Melanocyte of skin (primary cell): Measurements from ENCODE around the gene RPL31. TPM values are rescaled to one million over a fixed set of nuclear protein-coding genes. Genes with fewer than 3 reads are reported as not detected.

Experiments
- total RNA-seq, 2 donors: library from RNA; depleted of rRNA; stranded (reverse); fragments of >200 nt; gene quantifications; 2 replicates each; pipeline ENCODE4 v1.2.3, GENCODE V29; 2012

The RPL31 gene
- 100 to 1,000 TPM; 390 to 672 TPM for total RNA-seq

DNA sequence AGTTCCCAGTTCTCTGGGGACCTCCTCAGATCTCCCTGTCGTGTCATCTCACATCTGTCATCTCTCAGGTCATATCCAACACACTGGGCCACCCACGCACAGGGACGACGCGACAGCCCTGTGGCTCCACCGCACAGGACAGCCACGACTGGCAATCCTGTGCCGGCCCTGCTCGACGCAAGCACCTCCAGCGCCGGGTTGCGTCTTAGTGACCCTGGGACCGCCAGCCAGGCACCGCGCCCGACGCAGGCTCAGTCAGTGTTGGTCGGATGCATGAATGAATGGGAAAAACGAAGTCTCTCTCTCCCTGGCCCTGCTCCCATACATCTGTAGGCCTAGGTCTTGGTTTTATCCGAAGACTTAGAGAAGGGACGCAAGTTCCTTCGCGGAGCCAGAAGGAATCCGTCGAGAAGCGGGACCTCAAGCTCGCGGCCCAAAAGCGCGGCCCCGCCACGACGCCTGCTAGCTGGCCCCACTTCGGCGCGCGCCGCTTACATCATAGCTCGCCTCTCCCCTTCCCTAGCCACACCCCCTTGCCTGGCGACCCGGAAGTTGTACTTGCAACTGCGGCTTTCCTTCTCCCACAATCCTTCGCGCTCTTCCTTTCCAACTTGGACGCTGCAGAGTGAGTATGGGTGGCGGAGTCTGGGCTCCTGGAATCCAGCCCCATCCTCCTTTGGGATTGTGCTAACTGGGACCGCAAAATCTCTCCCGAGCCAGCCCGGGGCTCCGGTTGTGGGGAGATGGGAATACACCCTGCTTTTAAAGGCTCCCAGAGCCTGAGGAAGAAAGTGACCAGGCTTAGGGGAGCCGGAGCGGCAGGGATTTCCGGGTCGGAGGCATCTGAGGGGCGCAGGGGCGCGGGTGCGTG is at the start of gene RPL31:
Gene RPL31 (plus strand): TSS at position 599 of the 871 bp plus-strand sequence. CDS start 413 bp downstream, outside the sequence.

Other genes starting within 250 kb of the RPL31 start
- 10 to 100 TPM in 1 of 2 donors, 1 to 10 TPM in 1; 10.0 to 11.7 TPM for gene NPAS2, start 182.2 kb upstream of the RPL31 start, total RNA-seq
- 1 to 10 TPM; 8.6 to 9.3 TPM for gene TBC1D8, start 149.1 kb downstream of the RPL31 start, total RNA-seq